ENCODE measurements around the gene LAMB4.
A peak's percentile ranks its signal among the peaks of the same experiment; 100 is the strongest.

The LAMB4 gene

GRCh38 chr7:108130261-108130660 is at the start of gene LAMB4:
Gene LAMB4 (minus strand): TSS chr7:108130361. CDS start chr7:108123164, 7,197 bp downstream.
- no peak for DNase-seq

GRCh38 chr7:108178398-108178797 is 48.2 kb upstream of the LAMB4 start:
- DNase-seq, result no peak

GRCh38 chr7:108171164-108171563 is 41.0 kb upstream of the LAMB4 start:
- no peak for DNase-seq

- DNase-seq, result no peak
Observed at GRCh38 chr7:108170251-108170650, 40.1 kb upstream of the LAMB4 start.

GRCh38 chr7:108167460-108167859 is 37.3 kb upstream of the LAMB4 start:
- DNase-seq, result no peak

- no peak for DNase-seq
Observed at GRCh38 chr7:108166687-108167086, 36.5 kb upstream of the LAMB4 start.

GRCh38 chr7:108165723-108166122 is 35.6 kb upstream of the LAMB4 start:
- no peak for DNase-seq

GRCh38 chr7:108164946-108165345 is 34.8 kb upstream of the LAMB4 start:
- DNase-seq, result no peak

- DNase-seq, result no peak
Observed at GRCh38 chr7:108164342-108164741, 34.2 kb upstream of the LAMB4 start.

- no peak for DNase-seq
Observed at GRCh38 chr7:108158776-108159175, 28.6 kb upstream of the LAMB4 start.

- DNase-seq, result no peak
Observed at GRCh38 chr7:108157606-108158335, 27.6 kb upstream of the LAMB4 start.

- DNase-seq, result no peak
Observed at GRCh38 chr7:108156897-108157605, 26.9 kb upstream of the LAMB4 start.

- no peak for DNase-seq
Observed at GRCh38 chr7:108152198-108152597, 22.0 kb upstream of the LAMB4 start.

- no peak for DNase-seq
Observed at GRCh38 chr7:108149908-108150307, 19.7 kb upstream of the LAMB4 start.

GRCh38 chr7:108149119-108149518 is 19.0 kb upstream of the LAMB4 start:
- DNase-seq, result no peak

- DNase-seq, result no peak
Observed at GRCh38 chr7:108147031-108147563, 16.9 kb upstream of the LAMB4 start.

GRCh38 chr7:108146070-108146842 is 16.1 kb upstream of the LAMB4 start:
- DNase-seq, result peak; percentile 11

GRCh38 chr7:108145401-108145800 is 15.2 kb upstream of the LAMB4 start:
- no peak for DNase-seq

- no peak for DNase-seq
Observed at GRCh38 chr7:108144931-108145330, 14.8 kb upstream of the LAMB4 start.

- DNase-seq, result no peak
Observed at GRCh38 chr7:108143658-108144420, 13.7 kb upstream of the LAMB4 start.

- no peak for DNase-seq
Observed at GRCh38 chr7:108142675-108143259, 12.6 kb upstream of the LAMB4 start.

GRCh38 chr7:108142180-108142579 is 12.0 kb upstream of the LAMB4 start:
- no peak for DNase-seq
